GM21576 (cell line): ENCODE results near the gene C4B.
"Not testable (repeated sequence)": the region's sequence is repeated elsewhere in the genome, so short reads cannot be mapped to it uniquely, and the experiment has no call there.

Experiments
- ATAC-seq: cut with Tn5 transposase; IDR thresholded peaks from one replicate; pipeline ENCODE4 v1.9.1; 2021; ENCODE audit warnings: mild to moderate bottlenecking, moderate library complexity; ENCODE audit not compliant: unreplicated experiment

C4B gene

DNA sequence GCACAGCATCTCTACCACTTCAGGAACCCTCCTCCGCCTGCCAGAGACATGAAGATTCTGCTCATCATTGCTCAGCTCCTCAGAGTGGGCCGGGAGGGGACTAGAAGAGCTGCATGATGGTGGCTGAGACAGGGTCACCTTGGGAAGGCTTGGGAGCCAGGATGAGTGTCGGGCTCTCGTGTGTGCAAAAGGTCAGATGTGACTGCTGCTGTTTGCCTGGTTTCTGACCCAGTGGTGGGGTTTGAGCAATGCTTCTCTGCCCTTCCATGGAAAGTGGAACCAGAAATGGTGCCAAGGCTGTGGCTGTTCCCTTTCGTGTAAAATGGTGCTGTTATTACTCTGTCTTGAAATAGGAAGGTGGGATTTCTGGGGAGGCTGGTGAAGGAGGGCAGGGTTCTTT is 33.6 kb upstream of the C4B start:
- not testable (repeated sequence) for ATAC-seq

DNA sequence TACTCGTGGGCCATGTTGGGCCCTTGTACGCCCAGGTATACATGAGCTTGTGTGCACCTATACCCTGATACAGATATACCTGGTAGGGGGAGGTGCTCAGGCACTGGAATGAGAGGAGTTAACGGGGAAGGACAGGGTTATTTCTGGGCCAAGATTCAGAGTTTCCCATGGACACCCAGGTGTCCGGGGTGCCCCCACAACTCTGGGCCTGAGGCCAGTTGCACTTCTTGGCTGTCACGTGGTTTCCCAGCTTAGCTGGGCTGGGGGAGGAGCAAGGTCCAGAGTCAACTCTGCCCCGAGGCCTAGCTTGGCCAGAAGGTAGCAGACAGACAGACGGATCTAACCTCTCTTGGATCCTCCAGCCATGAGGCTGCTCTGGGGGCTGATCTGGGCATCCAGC is 32.9 kb upstream of the C4B start, which contains the start of gene C4A:
C4A (plus strand) TSS at position 314 of the 400 bp plus-strand sequence; CDS start at position 365, 51 bp downstream.
- ATAC-seq = not testable (repeated sequence)

DNA sequence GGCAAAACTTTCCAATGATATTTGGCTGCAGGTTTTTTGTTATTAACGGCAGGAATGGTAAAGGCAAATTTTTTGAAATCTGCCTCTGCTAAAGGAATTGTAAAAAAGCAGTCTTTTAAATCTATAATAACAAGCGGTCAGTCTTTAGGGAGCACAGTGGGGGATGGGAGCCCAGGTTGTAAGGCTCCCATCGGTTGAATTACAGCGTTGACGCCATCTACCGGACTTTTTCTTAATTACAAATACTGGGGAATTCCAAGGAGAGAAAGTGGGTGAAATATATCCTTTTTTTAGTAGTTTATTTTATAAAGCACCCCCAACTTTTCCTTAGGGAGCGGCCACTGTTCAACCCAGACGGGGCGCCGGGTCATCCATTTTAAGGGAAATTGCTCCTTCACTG is 25.2 kb upstream of the C4B start:
- ATAC-seq = not testable (repeated sequence)

DNA sequence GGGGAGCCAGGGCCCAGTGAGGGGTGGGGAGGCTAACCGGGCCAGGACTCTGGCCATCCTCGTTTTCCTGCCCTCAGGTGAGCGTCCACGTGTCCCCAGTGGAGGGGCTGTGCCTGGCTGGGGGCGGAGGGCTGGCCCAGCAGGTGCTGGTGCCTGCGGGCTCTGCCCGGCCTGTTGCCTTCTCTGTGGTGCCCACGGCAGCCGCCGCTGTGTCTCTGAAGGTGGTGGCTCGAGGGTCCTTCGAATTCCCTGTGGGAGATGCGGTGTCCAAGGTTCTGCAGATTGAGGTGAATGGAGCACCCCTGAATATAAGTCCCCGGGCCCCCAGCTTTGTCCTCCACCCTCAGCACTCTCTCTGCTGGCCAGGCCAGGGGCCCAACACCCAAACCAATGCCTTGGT is 20.2 kb upstream of the C4B start:
- not testable (repeated sequence) for ATAC-seq

DNA sequence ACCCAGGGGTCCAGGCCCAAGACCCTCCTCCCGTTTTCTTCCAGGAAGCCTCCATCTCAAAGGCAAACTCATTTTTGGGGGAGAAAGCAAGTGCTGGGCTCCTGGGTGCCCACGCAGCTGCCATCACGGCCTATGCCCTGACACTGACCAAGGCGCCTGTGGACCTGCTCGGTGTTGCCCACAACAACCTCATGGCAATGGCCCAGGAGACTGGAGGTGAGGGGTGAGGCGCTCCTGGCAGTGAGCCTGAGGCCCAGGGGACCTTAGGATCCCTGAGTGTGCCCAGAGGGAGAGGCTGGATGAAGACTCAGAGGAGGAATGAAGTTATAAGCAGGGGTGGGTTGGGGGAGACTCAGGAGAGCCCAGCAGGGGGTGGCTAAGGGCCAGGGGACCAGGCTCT is 18.2 kb upstream of the C4B start:
- ATAC-seq = not testable (repeated sequence)

DNA sequence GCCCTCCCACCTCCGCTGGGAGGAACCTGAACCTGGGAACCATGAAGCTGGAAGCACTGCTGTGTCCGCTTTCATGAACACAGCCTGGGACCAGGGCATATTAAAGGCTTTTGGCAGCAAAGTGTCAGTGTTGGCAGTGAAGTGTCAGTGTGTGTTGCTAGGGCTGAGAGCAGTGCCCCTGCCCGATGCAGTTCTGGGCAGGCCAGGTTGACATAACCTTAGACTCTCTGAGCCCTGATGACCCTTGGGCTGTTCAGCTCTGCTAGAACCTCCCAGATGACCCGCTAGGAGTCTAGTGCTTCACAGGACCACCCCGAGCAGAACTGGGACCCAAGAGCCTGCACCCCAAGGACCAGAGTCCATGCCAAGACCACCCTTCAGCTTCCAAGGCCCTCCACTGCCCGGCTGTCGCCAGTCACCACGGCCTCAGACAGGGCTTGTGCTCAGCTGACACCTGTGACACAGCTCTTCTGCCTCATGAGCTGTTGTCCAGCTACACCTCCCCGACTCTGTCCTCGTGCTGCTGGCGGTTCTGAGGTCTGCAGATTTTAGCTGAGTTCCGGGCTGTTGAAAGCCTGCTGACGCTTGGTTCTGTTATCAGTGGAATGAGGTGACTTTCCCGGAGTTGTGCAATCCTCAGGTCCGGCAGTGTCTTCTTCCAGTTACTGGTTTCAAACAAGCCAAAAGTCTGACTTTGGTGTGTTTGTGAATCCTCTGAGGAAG is 11.9 kb upstream of the C4B start:
- ATAC-seq = not testable (repeated sequence)

DNA sequence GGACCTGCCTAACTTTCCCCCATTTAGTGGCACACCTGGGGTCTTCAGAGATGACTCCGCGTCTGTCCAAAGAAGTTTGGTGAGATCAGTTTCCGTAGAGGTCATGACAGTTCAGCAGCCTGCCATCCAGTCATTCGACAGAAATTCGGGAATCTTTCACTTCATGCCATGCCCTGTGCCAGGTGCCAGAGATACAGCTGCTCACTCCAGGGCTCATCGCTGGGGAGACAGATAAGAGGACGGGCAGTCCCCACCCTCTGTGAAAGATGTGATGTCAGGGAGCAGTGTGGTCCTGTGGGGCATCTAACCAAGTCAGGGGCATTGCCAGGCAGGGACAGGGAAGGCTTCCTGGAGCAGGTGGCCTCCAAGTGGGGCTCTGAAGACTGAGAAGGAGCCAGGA is 11.3 kb upstream of the C4B start:
- ATAC-seq = not testable (repeated sequence)

DNA sequence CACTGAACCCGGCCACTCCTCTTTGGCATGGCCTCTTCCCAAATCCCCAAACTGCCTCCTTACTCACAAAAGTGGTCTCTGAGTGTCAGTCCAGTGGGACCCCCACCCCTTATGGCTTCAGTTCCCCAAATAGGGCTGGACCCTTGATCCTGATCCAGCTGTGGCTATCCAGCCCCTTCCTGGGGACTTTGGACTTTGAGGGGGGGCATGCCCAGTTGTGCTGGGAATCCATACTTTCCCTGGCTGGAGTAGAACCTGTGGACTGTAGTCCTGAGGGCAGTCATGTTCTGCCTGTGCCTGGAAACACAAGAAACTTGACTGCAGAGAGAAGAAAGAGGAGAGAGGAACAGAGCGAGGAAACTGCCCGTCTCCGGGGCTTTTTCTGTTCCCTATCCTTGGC is 10.2 kb upstream of the C4B start:
- not testable (repeated sequence) for ATAC-seq

DNA sequence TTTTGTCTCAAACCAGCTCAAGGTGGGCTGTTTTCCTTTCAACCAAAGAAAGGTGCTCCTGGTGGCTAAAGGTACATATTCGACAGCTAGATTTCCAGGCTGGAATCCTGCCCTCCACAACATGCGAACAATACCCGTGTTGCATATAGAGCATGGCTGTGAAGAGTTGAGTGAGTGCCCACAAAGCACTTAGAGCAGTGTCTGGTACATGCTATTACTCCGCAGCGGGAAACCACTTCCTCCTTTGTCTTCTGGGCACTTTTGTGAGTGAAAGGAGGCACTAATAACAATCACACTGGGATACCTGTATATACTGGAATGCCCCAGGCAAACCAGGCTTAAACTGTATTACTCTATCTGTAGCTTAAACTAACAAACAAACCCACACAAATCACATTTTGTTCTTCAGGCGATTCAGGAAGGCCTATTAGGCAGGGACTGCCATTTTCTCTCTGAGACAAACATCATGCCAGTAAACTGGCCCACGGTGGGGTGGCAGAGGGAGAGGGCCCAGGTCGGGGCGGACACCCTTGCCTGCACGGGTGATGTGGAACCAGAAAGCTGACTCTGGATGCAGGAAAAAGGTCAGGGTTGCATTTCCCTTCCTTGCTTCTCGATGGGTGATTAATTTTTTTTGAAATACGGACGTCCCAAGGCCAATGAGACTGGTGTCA is 9.6 kb upstream of the C4B start:
- ATAC-seq = not testable (repeated sequence)

DNA sequence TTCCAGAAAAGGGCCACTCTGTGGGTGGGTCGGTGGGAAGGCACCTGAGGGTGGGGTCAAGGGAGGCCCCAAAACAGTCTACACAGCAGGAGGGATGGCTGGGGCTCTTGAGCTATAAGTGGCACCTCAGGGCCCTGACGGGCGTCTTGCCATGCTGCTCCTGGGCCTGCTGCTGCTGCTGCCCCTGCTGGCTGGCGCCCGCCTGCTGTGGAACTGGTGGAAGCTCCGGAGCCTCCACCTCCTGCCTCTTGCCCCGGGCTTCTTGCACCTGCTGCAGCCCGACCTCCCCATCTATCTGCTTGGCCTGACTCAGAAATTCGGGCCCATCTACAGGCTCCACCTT is 9.1 kb upstream of the C4B start:
- ATAC-seq = not testable (repeated sequence)

DNA sequence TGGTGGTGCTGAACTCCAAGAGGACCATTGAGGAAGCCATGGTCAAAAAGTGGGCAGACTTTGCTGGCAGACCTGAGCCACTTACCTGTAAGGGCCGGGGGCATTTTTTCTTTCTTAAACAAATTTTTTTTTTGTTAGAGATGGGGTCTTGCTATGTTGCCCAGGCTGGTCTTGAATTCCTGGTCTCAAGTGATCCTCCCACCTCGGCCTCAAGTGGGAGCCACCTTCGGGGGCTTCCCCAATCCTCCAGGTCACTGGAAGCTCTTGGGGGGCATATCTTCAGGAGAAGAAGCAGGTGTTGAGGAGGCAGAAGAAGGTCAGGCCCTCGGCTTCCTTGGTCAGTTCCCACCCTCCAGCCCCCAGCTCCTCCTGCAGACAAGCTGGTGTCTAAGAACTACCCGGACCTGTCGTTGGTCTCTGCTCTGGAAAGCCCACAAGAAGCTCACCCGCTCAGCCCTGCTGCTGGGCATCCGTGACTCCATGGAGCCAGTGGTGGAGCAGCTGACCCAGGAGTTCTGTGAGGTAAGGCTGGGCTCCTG is 8.5 kb upstream of the C4B start:
- ATAC-seq = not testable (repeated sequence)

DNA sequence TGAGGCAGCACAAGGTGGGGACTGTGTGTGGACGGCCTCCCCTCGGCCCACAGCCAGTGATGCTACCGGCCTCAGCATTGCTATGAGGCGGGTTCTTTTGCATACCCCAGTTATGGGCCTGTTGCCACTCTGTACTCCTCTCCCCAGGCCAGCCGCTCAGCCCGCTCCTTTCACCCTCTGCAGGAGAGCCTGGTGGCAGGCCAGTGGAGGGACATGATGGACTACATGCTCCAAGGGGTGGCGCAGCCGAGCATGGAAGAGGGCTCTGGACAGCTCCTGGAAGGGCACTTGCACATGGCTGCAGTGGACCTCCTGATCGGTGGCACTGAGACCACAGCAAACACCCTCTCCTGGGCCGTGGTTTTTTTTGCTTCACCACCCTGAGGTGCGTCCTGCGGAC is 7.5 kb upstream of the C4B start:
- not testable (repeated sequence) for ATAC-seq

DNA sequence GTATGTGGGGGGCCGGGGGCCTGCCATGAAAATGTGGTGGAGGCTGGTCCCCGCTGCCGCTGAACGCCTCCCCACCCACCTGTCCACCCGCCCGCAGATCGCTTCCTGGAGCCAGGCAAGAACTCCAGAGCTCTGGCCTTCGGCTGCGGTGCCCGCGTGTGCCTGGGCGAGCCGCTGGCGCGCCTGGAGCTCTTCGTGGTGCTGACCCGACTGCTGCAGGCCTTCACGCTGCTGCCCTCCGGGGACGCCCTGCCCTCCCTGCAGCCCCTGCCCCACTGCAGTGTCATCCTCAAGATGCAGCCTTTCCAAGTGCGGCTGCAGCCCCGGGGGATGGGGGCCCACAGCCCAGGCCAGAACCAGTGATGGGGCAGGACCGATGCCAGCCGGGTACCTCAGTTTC is 6.6 kb upstream of the C4B start:
- ATAC-seq = not testable (repeated sequence)

DNA sequence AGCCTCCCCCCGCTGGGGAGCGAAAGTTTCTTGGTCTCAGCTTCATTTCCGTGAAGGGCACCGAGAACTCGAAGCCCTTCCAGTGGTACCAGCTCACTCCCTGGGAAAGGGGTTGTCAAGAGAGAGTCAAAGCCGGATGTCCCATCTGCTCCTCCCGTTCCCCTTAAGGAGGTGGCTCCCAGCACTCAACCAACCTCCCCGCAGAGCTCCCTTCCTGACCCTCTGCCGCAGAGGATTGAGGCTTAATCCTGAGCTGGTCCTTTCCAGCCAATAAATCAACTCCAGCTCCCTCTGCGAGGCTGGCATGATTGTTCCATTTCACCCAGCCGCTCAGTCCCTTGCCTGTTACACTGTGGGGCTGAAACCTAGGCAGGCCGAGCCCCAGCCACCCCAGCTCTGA is 6.0 kb upstream of the C4B start:
- not testable (repeated sequence) for ATAC-seq

DNA sequence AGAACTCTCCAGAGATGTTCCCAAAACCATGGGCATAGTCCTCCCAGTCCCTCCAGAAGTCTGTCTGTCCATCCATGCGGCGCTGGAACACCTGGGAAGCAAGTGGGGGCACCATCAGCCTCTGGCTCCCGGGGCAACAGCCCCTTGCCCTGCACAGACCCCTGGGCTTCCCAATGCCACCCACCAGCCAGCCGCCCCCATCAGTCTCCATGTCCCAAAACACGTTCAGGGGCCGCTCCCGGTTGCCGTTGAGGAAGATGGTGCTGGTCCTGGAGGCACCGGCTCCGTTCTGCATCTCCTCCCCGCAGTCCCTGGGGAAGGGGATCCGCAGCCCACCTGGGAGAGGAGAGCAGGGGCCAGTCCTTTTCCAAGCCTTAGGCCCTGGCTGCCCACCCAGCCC is 5.1 kb upstream of the C4B start:
- not testable (repeated sequence) for ATAC-seq

DNA sequence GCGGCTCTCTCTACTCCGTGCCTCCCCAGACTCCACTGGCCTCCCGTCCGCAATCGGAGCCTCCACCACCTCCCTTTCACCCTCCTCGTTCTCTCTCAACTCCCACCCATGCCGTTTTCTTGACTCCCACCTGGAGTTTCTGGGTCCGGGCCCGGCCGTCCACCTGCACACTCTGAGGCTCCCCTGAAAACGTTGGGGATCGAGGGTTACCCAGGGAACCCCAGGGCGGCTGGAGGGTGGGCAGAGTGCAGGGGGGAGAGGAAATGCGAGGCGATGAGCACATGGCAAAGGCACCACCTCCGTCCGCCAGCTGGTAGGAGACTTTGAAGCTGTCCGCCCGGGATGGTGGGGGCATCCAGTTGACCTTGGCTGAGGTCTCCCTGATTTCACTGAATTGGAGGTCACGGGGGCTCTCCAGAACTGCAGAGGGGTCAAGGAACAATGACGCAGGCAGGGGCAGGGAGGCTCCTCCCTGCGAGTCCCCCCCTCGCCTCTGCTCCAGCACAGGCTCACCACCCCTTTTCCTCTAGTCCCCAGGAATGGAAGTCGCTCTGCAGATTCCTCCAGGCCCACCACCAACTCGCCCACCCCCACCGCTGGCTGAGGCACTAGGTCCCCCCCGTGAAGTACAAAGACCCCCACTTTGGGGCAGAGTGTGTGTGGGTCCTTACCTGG is 3.6 kb upstream of the C4B start:
- not testable (repeated sequence) for ATAC-seq

DNA sequence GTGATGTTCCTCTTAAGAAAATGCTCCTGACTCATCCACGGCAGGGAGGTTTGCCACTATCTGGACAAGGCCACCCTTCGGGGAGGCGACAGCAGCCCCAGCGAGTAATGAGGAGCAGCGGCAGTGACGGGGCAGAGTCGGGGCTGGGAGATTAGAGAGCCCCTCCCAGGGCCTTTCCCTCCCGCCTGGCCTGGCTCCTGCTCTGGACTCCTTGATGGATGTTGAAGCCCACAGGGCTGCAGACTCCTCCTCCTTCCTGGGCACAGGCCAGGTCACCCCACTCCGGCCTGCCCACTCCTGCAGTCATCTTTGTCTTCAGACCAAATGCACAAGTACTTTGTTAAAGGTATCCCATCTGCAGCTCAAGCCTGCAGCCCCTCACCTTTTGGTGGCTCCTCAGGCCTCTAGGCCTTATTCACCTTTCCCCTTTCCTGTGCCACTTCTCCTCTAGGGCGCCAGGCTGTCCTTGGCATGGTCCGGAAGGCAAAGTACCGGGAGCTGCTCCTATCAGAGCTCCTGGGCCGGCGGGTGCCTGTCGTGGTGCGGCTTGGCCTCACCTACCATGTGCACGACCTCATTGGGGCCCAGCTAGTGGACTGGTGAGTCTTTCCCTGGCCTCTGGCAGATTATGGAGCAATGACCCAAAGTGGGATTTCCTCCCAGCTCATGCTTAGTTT is 1.5 kb upstream of the C4B start:
- not testable (repeated sequence) for ATAC-seq

DNA sequence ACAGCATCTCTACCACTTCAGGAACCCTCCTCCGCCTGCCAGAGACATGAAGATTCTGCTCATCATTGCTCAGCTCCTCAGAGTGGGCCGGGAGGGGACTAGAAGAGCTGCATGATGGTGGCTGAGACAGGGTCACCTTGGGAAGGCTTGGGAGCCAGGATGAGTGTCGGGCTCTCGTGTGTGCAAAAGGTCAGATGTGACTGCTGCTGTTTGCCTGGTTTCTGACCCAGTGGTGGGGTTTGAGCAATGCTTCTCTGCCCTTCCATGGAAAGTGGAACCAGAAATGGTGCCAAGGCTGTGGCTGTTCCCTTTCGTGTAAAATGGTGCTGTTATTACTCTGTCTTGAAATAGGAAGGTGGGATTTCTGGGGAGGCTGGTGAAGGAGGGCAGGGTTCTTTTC is 857 bp upstream of the C4B start:
- ATAC-seq = not testable (repeated sequence)

DNA sequence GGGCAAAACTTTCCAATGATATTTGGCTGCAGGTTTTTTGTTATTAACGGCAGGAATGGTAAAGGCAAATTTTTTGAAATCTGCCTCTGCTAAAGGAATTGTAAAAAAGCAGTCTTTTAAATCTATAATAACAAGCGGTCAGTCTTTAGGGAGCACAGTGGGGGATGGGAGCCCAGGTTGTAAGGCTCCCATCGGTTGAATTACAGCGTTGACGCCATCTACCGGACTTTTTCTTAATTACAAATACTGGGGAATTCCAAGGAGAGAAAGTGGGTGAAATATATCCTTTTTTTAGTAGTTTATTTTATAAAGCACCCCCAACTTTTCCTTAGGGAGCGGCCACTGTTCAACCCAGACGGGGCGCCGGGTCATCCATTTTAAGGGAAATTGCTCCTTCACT is 7.5 kb downstream of the C4B start:
- ATAC-seq = not testable (repeated sequence)

DNA sequence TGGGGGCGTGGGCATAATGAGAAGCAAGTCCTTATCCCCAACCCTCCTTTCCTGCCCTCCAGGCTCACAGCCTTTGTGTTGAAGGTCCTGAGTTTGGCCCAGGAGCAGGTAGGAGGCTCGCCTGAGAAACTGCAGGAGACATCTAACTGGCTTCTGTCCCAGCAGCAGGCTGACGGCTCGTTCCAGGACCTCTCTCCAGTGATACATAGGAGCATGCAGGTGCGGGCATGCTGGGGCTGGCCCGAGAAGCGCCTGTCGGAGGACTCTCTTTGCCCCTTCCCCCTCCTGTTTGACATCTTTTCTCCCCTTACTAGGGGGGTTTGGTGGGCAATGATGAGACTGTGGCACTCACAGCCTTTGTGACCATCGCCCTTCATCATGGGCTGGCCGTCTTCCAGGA is 14.0 kb downstream of the C4B start:
- not testable (repeated sequence) for ATAC-seq

DNA sequence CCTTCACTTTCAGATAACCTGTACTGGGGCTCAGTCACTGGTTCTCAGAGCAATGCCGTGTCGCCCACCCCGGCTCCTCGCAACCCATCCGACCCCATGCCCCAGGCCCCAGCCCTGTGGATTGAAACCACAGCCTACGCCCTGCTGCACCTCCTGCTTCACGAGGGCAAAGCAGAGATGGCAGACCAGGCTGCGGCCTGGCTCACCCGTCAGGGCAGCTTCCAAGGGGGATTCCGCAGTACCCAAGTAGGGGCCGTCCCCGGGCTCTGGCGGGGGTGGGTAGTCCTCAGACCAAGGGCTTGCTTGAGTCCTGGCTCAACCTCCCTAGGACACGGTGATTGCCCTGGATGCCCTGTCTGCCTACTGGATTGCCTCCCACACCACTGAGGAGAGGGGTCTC is 15.0 kb downstream of the C4B start:
- not testable (repeated sequence) for ATAC-seq
